Activated CD8-positive, alpha-beta memory T cell treated with anti-CD3 and anti-CD28 coated beads, Interleukin-2, amount 50 U/mL, for 1 hour (primary cell): ENCODE measurements around the gene FAM90A1.
"Not testable (repeated sequence)": the region's sequence is repeated elsewhere in the genome, so short reads cannot be mapped to it uniquely, and the experiment has no call there.

Experiments
- DNase-seq: peaks from one replicate; pipeline ENCODE4 v3.0.0-alpha.2; 2020; ENCODE audit errors: extremely low read depth

Gene FAM90A1, protein sequence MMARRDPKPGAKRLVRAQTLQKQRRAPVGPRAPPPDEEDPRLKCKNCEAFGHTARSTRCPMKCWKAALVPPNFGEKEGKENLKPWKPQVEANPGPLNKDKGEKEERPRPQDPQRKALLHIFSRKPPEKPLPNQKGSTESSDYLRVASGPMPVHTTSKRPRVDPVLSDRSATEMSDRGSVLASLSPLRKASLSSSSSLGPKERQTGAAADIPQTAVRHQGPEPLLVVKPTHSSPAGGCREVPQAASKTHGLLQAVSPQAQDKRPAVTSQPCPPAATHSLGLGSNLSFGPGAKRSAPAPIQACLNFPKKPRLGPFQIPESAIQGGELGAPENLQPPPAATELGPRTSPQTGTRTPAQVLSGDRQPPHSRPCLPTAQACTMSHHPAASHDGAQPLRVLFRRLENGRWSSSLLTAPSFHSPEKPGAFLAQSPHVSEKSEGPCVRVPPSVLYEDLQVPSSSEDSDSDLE

GRCh38 chr12:8226992-8227731, at the start of gene FAM90A1:
Gene FAM90A1 (minus strand): TSS chr12:8227618. CDS start chr12:8224832, 2,786 bp downstream.
- not testable (repeated sequence) for DNase-seq

GRCh38 chr12:8276397-8276796, 49.0 kb upstream of the FAM90A1 start:
- not testable (repeated sequence) for DNase-seq

- DNase-seq, result not testable (repeated sequence)
These were observed 39.3 kb upstream of the FAM90A1 start for GRCh38 chr12:8266706-8267105.

GRCh38 chr12:8264236-8264635, 36.8 kb upstream of the FAM90A1 start:
- not testable (repeated sequence) for DNase-seq

DNA sequence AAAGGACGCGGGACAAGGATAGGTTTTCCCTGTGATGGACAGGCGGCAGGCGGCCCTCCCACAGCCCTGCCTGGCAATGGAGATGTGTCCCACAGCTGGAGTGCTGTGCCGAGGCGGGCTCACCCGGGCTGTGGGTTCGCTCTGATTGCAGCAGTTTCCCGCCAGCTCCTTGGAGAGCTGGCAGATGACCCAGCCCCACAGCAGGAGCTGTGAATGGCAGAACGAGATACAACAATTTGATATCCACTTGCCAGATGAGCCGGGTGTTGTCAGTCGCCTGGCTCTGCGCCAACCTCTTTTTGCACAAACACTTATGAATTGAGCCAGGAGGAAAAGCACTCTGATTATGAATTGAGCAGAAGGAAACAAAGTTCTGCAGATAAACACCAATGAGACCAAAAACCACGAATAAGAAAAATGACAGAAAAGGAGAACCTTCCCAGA, 33.7 kb upstream of the FAM90A1 start:
- DNase-seq, result not testable (repeated sequence)

DNA sequence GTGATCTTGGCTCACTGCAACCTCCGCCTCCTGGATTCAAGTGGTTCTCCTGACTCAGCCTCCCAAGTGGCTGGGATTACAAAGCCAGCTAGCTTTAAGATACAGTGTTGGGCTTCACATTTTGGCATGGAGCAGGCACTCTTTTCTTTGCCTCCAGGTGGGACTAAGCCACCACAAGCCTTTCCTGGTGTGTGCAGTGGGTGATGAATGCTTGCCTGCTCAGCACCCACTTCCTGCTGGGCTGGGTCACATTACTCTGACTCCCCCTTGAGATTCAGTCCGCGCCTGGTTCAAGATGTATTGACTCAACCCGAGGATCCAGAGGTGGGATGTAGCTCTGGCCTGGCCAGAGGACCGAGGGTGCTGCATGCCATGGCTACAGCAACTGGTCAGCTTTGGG, 28.9 kb upstream of the FAM90A1 start:
- DNase-seq, result not testable (repeated sequence)

DNA sequence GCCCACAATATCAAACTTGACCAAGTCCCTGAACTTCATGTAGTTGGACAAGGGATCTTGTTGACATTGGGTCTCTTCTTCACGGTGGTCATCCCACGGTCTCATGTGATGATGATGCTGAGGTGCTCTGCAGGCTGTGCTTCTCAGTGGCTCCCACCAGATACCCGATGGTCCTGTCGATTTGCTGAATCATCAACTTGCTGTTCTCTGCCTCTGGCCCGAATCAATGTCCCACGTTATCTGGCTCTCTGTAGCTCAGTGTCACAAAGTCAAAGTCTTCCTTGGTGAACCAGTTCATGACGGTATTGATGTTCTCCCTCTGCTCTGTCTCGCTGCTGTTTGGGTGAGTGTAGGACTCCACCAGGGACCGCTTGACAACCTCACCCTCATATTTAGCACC, 27.3 kb upstream of the FAM90A1 start:
- not testable (repeated sequence) for DNase-seq

DNA sequence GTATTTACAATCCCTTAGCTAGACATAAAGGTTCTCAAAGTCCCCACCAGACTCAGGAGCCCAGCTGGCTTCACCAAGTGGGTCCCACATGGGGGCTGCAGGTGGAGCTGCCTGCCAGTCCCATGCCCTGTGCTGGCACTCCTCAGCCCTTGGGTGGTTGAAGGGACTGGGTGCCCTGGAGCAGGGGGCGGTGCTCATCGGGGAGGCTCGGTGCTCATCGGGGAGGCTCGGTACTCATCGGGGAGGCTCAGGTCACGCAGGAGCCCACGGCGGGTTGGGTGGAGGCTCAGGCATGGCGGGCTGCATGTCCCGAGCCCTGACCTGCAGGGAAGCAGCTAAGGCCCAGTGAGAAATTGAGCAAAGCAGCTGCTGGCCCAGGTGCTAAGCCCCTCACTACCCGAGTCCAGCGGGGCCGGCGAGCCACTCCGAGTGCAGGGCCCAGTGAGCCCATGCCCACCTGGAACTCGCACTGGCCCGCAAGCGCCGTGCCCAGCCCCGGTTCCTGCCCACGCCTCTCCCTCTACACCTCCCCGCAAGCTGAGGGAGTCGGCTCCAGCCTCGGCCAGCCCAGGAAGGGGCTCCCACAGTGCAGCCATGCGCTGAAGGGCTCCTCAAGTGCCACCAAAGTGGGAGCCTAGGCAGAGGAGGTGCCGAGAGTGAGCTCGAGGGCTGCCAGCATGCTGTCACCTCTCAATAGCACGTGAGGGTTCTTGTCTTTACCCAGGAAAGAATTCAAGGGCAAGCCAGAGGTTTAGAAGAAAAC, 24.8 kb upstream of the FAM90A1 start:
- DNase-seq, result not testable (repeated sequence)

DNA sequence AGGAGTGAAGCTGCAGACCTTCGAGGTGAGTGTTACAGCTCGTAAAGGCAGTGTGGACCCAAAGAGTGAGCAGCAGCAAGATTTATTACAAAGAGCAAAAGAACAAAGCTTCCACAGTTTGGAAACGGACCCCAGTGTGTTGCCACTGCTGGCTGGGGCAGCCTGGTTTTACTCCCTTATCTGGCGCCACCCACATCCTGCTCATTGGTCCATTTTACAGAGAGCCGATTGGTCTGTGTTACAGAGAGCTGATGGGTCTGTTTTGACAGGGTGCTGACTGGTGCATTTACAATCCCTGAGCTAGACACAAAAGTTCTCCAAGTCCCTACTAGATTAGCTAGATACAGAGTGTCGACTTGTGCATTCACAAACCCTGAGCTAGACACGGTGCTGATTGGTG, 24.2 kb upstream of the FAM90A1 start:
- not testable (repeated sequence) for DNase-seq

GRCh38 chr12:8246941-8247535, 19.6 kb upstream of the FAM90A1 start:
- not testable (repeated sequence) for DNase-seq

- DNase-seq, result not testable (repeated sequence)
These were observed 16.3 kb upstream of the FAM90A1 start for GRCh38 chr12:8243682-8244161.

- DNase-seq, result peak; percentile 95
These were observed 15.7 kb upstream of the FAM90A1 start for GRCh38 chr12:8242880-8243681.

DNA sequence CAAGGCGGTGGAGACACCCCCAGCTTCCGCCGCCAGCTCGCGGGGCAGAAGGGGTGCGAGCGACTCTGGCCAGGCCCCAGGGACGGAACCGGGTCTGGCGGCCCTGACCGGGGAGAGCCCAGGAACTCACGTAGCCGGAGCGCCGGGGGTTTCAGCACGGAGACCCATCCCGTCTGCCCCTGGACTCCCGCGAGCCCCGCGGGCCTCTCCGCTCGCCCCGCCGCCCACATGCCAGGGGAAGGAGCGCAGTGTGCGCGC, 15.1 kb upstream of the FAM90A1 start:
- DNase-seq, result not testable (repeated sequence)

DNA sequence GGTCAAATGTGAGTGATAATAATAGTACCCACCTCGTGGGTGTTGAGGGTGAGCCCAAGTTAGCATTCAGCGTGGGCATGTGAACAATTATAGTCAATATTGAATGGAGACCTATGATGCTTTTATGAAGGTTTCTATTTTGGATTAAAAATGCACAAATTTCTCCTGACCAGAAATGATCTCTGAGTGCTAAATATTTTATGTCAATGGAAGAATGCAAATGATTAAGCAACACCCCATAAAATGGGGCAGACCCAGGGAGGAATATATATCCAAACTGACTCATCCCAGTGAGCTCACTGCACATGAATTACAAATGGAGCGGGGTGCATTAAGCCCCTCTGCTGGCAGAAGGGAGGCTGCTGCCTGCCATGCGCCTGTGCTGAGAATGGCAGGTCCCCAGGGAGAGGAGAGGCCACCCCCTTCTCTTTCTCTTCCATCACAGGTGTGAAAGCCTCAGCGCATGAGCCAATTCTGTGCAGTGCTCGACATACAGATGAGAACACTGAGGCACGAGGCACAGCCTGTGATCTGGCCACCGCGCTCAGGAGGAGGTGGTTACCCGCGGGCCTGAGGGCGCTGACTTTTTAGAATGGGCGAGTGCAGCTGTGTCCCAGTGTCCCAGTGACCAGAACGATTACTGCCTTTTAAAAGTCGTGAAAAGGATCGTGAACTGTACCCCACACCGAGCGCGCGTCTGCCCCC, 14.7 kb upstream of the FAM90A1 start:
- DNase-seq, result not testable (repeated sequence)

DNA sequence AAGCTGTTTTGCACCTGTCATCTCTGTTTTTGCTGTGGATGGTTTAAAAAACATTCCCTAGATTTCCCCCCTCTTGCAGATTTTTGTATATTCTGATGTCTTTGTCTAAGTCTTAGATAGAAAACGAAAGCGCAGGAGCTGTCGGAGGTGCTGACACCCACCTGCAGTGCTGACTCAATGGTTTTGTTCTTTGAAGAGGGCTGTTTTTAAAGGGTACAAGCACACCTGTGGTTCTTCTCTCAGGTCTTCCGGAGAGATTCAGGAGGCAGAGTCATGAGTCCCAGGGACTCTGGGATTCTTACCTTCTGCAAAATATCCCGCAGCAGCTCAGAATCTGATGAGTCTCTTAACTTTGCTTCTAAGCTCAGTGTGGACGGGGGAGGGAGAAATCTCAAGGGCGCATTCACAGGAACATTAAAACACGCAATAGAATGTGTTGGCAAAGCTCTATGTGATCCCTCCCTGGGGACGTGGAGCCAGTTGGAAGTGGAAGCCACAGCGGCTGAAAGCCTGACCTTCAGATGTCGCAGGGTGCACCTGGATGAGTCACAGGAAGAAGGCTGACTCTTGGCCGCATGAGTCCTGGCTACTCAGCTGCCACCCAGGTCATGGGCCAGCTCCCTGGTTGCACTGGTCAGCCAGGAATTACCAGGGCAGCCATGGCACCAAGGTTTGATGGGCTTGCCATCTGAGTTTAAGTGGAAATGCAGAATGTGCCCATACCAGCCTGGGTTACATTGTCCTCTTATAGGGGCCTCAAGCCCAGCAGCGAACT, 13.1 kb upstream of the FAM90A1 start:
- DNase-seq, result not testable (repeated sequence)

GRCh38 chr12:8237031-8237430, 9.6 kb upstream of the FAM90A1 start:
- not testable (repeated sequence) for DNase-seq

DNA sequence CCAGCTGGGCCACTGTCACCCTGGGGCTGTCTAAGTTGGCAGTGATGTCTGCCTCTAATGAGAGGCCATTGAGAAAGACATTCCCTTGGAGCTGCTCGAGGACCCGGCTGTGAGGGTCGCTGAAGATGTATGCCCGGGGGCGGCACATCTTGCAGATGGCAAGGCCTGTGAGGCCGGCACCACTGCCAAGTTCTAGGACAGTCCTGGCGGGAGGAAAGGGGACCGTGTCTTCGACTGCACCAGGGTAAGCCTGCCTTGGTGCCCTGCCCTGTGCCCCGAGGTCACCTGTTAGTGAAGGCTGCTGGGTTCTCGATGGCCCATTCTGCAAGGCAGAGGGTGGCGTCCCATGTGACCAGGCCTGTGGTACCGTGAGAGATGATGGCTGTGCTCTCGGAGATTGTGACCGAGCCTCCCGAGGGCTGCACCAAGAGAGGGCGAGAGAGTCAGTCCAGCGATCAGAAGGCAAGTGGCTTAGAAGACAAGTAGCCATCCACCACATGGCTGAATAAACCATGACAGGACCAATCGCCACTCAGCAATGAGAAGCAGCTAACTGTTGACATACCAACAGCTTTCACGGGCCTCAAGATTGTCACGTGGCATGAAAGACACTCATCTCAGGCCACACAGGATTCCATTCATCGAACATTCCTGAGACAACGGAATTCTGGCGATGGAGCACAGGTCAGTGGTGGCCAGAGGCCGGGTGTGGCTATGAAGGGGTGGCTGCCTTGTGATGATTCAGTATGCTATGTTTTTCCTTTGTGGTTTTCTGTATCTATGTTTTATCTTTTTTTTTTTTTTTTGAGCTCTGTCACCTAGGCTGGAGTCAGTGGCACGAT, 8.1 kb upstream of the FAM90A1 start:
- not testable (repeated sequence) for DNase-seq

DNA sequence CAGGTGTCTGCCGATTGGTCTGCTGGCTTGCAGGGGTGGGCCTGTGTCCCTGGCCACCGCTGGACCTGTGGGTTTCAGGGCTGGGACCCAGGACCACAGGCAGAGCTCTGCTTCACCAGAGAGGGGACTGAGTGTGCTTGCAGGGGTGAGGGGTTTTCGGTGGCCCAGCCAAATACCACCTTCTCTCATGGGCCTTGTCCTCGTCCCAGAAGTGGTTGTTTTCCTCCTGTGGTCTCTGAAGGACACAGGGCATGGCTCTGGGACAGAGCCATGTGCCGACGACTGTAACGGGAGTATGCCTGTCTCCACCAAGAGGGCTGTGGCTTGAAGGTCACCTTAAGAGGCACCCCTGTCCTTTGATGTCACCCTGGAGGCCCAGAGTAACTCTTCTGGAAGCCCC, 7.3 kb upstream of the FAM90A1 start:
- not testable (repeated sequence) for DNase-seq
